ENCODE measurements around the gene MOCS1. TPM values are rescaled to one million over a fixed set of nuclear protein-coding genes. Genes with fewer than 3 reads are reported as not detected.

MOCS1 gene
- total RNA-seq, 1 donor from 2014 or later = 0.20 TPM

DNA sequence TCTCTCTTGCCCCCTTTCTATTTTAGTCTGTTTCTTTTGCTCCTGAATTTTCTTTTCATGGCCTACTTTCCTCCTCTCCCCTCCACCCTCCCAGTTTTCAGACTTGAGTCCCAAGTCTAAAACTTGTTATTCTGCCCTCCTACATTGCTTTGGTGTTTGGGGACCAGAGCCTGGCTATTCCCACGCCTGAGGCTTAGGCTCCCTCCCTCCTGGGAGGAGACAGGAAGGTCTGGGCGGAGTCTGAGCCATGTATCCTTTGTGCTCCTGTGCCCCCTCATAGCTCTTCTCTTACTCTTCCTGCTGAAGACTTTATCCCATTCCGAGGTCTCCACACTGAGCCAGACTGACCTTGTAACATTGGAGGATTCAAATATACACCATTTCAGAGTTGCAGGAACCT, 72.6 kb downstream of the MOCS1 start:
- Mint-ChIP-seq H3K27me3 (peaks cover 10% of the 10 kb centered on the region), H3K9me3 (no peaks in the 10 kb centered on the region), H3K36me3 (ENCODE audit: low read depth) (no peaks in the 10 kb centered on the region), H3K27ac (no peak overlapping the region), H3K4me3 (no peak overlapping the region), H3K4me1 (no peaks in the 10 kb centered on the region)
- POLR2A ChIA-PET = no interaction called here
- CTCF ChIA-PET = no interaction called here
- intact Hi-C loops (cut with micrococcal nuclease) = no loop called here
- TF ChIP-seq, protein P1, sequence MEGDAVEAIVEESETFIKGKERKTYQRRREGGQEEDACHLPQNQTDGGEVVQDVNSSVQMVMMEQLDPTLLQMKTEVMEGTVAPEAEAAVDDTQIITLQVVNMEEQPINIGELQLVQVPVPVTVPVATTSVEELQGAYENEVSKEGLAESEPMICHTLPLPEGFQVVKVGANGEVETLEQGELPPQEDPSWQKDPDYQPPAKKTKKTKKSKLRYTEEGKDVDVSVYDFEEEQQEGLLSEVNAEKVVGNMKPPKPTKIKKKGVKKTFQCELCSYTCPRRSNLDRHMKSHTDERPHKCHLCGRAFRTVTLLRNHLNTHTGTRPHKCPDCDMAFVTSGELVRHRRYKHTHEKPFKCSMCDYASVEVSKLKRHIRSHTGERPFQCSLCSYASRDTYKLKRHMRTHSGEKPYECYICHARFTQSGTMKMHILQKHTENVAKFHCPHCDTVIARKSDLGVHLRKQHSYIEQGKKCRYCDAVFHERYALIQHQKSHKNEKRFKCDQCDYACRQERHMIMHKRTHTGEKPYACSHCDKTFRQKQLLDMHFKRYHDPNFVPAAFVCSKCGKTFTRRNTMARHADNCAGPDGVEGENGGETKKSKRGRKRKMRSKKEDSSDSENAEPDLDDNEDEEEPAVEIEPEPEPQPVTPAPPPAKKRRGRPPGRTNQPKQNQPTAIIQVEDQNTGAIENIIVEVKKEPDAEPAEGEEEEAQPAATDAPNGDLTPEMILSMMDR (IDR thresholded peaks at IDR 0.05) = no peak
- DNase-seq (no peak), ATAC-seq (ENCODE audit: low read depth) (no peak)

- no peak for DNase-seq
- no peaks in the 10 kb centered on the region for H3K4me1 Mint-ChIP-seq
- ChIA-PET POLR2A (no interaction called here), CTCF (no interaction called here)
- intact Hi-C loops (cut with micrococcal nuclease) = no loop called here
- TF ChIP-seq, protein P1 (IDR thresholded peaks at IDR 0.05) = no peak
- H3K27ac Mint-ChIP-seq = no peak overlapping the region
- no peak for ATAC-seq (ENCODE audit: low read depth)
- no peaks in the 10 kb centered on the region for H3K36me3 Mint-ChIP-seq (ENCODE audit: low read depth)
- H3K27me3 Mint-ChIP-seq = peaks cover 11% of the 10 kb centered on the region
- no peaks in the 10 kb centered on the region for H3K9me3 Mint-ChIP-seq
- H3K4me3 Mint-ChIP-seq = no peak overlapping the region
These were observed 75.2 kb downstream of the MOCS1 start for GRCh38 chr6:39859025-39859424.

DNA sequence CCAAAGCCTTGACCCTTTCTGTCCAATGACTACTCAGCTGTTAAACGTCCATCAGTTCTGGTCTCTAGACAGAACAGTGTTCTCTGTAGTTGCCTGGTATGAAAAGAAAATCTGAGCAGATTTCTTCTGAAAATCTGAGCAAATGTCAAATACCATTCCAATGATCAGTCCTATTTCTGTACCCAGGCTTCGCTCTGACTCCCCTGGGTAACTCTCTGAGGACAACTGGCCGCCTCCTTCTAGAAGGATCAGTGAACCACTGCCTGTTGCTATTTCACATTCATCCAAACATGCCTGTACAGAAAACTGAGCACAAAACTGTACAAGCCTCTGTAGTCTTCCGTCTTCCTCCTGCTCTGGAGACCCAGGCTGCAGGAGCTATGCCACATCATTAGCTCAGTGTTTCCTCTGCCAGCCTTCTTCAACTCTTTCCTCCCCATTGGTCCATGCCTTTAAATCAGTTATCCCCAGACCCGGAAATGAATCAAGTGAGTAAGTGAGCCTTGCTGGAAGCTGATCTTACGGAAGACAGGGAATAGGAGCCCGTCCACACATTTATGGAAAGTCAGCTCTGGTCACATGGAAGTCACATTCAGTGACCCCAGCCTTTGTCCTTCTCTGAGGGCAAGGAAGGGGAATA, 78.8 kb downstream of the MOCS1 start:
- intact Hi-C loops (cut with micrococcal nuclease) = no loop called here
- CTCF ChIA-PET = no interaction called here
- no peaks in the 10 kb centered on the region for H3K4me1 Mint-ChIP-seq
- H3K27ac Mint-ChIP-seq = no peak overlapping the region
- POLR2A ChIA-PET = no interaction called here
- H3K9me3 Mint-ChIP-seq = no peaks in the 10 kb centered on the region
- H3K4me3 Mint-ChIP-seq = no peak overlapping the region
- ATAC-seq (ENCODE audit: low read depth) (no peak), DNase-seq (no peak)
- H3K36me3 Mint-ChIP-seq (ENCODE audit: low read depth) = no peaks in the 10 kb centered on the region
- peaks cover 6% of the 10 kb centered on the region for H3K27me3 Mint-ChIP-seq
- TF ChIP-seq, protein P1 (IDR thresholded peaks at IDR 0.05) = no peak

Other genes starting within 250 kb of the MOCS1 start
- not detected in 2 replicates for gene KIF6, start 209.1 kb downstream of the MOCS1 start, total RNA-seq
- gene DAAM2, start 142.1 kb downstream of the MOCS1 start, total RNA-seq = not detected in 2 replicates